D721Med (cell line): ENCODE measurements around the gene UBA6.

Experiments
- DNase-seq: peaks from one replicate; pipeline ENCODE4 v3.0.0; 2011; ENCODE audit warnings: low spot score; ENCODE audit not compliant: insufficient read length
- FAIRE-seq: peaks from 2 replicates; lab custom pipeline; 2011; peaks lifted over from hg19 to GRCh38; lab: Jason Lieb, UNC
- TF ChIP-seq, protein P1 (sequence below): IDR thresholded peaks from 2 replicates; pipeline ENCODE4 v1.5.1; 2012; ENCODE audit warnings: mild to moderate bottlenecking, control low read depth; ENCODE audit not compliant: insufficient read depth; ENCODE audit errors: missing control alignments

UBA6 gene

GRCh38 chr4:67700738-67701516 lies at the start of gene UBA6:
Gene UBA6 (minus strand): TSS chr4:67701155. CDS start chr4:67701119, 36 bp downstream.
- FAIRE-seq (no peak), DNase-seq (peak; percentile 58)
- TF ChIP-seq, protein P1, sequence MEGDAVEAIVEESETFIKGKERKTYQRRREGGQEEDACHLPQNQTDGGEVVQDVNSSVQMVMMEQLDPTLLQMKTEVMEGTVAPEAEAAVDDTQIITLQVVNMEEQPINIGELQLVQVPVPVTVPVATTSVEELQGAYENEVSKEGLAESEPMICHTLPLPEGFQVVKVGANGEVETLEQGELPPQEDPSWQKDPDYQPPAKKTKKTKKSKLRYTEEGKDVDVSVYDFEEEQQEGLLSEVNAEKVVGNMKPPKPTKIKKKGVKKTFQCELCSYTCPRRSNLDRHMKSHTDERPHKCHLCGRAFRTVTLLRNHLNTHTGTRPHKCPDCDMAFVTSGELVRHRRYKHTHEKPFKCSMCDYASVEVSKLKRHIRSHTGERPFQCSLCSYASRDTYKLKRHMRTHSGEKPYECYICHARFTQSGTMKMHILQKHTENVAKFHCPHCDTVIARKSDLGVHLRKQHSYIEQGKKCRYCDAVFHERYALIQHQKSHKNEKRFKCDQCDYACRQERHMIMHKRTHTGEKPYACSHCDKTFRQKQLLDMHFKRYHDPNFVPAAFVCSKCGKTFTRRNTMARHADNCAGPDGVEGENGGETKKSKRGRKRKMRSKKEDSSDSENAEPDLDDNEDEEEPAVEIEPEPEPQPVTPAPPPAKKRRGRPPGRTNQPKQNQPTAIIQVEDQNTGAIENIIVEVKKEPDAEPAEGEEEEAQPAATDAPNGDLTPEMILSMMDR = peak; percentile 28

GRCh38 chr4:67750691-67751090 lies 49.7 kb upstream of the UBA6 start:
- DNase-seq (no peak), FAIRE-seq (no peak)
- TF ChIP-seq, protein P1 = no peak

DNA sequence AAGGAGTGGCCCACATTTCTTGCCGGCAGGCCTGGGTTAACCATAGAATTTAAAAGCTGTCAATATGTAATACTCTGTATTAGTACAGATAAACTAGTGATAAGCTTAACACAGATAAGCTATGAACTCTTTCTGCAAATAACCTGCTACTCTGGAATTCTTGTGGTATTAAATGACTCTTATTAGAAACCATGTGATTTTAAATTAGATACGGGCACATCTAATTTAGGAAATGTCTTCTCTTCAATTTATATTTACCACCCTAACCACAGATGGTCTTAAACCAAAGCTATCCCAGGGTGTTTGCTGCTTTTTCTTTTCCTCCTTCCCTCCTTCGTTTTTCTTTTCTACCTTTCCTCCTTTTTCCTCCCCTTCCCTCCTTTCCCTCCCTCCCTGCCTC lies 48.3 kb upstream of the UBA6 start:
- FAIRE-seq (no peak), DNase-seq (no peak)
- TF ChIP-seq, protein P1 = no peak

DNA sequence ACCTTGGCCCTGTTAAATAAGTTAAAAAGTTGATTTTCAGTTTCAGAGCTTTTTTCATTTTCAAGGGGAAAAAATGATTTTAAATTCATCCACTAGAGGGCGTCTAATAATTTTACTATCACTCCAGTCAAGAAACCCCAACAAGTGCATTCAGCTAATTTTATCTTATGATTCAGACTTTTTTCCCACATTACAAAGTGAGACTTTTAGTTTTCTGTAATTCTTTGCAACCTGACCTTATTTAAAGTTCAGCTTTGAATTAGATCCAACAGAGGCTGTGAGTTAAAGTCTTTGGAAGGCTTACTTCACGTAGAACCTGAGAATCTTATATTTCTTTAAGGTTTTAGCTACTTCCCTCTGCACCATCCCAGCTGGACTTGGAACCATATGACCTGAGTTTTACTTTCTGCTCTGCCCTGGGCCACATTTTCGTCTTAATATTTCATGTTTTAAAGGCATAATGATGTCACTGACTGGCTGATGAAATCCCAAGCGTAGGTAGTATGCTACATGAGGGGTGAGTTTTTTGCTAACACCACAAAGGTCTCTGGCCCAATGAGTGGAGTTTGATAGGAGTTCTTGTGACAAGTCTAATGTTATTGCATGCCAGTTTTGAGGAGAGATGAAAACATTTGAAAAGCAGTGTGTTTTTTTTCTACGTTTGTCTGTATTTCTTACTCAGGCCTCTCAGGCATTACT lies 46.0 kb upstream of the UBA6 start:
- FAIRE-seq (no peak), DNase-seq (no peak)
- TF ChIP-seq, protein P1 = peak; percentile 49

- TF ChIP-seq, protein P1 = no peak
- no peak for FAIRE-seq
- no peak for DNase-seq
These were observed 43.8 kb upstream of the UBA6 start for GRCh38 chr4:67744561-67745283.

- TF ChIP-seq, protein P1 = no peak
- no peak for DNase-seq
- no peak for FAIRE-seq
These were observed 42.2 kb upstream of the UBA6 start for GRCh38 chr4:67743194-67743593.
